BJ (cell line): ENCODE results near the gene PRSS2. TPM values are rescaled to one million over a fixed set of nuclear protein-coding genes. Genes with fewer than 3 reads are reported as not detected.

ENCODE experiments used
- CTCF ChIA-PET: fragments of 350-600 bp; formaldehyde crosslinking; extraction: SDS; loops from one replicate; lab custom pipeline; 2021; ENCODE audit warnings: antibody characterized with exemption, inconsistent platforms; lab: Yijun Ruan, JAX
- POLR2A ChIA-PET: fragments of 300-600 bp; sonication (Branson Sonifier 250); formaldehyde crosslinking; extraction: SDS; loops from one replicate; lab custom pipeline; 2021; ENCODE audit warnings: antibody characterized with exemption; lab: Charles Lee
- DNase-seq: peaks from one replicate; pipeline ENCODE4 v3.0.0-alpha.2; 2011; ENCODE audit warnings: low read depth
- H3K27me3 ChIP-seq: 2 replicates; pipeline ENCODE4 v1.6.0; 2011; ENCODE audit warnings: low read length; ENCODE audit not compliant: control insufficient read depth, insufficient read depth
- H3K36me3 ChIP-seq: 2 replicates; pipeline ENCODE4 v1.5.1; 2011; ENCODE audit warnings: low read length; ENCODE audit not compliant: control insufficient read depth, insufficient read depth
- H3K4me3 ChIP-seq: 2 replicates; pipeline ENCODE4 v1.5.1; 2011; ENCODE audit warnings: low read depth, mild to moderate bottlenecking, control low read depth, low read length
- polyA plus RNA-seq: library from polyadenylated mRNA; depleted of rRNA; stranded (reverse); fragments of >200 nt; gene quantifications from 2 replicates; pipeline ENCODE4 v1.2.3, GENCODE V29; 2011
- TF ChIP-seq, protein P1 (sequence below): IDR thresholded peaks from 2 replicates; pipeline ENCODE4 v1.5.1; 2011; ENCODE audit warnings: low read depth, mild to moderate bottlenecking, control low read depth, inconsistent platforms, low read length, moderate library complexity; ENCODE audit not compliant: insufficient read depth

The PRSS2 gene
- polyA plus RNA-seq, 1 experiment: not detected

GRCh38 chr7:142804728-142805207 lies 34.0 kb downstream of the PRSS2 start:
- H3K36me3 ChIP-seq: no peaks in the 10 kb centered on the region
- TF ChIP-seq, protein P1, sequence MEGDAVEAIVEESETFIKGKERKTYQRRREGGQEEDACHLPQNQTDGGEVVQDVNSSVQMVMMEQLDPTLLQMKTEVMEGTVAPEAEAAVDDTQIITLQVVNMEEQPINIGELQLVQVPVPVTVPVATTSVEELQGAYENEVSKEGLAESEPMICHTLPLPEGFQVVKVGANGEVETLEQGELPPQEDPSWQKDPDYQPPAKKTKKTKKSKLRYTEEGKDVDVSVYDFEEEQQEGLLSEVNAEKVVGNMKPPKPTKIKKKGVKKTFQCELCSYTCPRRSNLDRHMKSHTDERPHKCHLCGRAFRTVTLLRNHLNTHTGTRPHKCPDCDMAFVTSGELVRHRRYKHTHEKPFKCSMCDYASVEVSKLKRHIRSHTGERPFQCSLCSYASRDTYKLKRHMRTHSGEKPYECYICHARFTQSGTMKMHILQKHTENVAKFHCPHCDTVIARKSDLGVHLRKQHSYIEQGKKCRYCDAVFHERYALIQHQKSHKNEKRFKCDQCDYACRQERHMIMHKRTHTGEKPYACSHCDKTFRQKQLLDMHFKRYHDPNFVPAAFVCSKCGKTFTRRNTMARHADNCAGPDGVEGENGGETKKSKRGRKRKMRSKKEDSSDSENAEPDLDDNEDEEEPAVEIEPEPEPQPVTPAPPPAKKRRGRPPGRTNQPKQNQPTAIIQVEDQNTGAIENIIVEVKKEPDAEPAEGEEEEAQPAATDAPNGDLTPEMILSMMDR: no peak
- no peak overlapping the region for H3K4me3 ChIP-seq
- CTCF ChIA-PET: interaction anchor here (1.2 to 1.4 kb wide), 2 partner anchors 11 to 21 kb away, joined by 4 to 5 read pairs; no protein-coding TSS in a partner anchor
- DNase-seq: no peak
- POLR2A ChIA-PET: no interaction called here
- peaks cover 3% of the 10 kb centered on the region for H3K27me3 ChIP-seq

DNA sequence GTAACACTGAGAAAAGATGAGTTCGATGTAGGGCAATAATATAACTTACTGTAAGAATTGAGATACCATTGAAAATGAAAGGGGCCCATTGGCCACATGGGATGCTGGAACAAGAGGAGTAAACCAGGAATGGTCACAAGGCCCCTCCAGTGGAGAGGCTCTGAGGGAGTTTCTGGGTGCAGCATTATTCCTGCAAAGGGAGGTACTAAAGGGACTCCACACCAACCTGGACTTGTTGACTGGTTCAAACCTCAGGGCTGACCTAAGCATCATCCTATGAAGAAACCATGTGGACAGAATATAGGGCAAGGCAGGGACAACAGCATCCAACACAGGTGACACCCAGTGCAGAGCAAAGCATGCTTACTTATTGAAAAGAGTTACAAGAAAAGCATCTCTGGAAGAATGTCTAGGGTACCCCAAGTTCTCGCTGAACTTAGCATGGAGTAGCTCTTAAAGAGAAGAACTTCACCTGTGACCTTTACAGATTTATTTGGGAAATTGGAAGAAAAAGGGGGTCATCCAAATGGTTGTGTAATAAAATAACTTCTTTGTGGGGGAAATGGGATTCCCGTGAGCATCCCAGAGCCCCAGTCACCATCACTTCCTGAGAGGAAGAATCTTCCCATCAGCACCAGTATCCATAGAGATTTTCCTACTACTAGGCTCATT lies 34.7 kb downstream of the PRSS2 start:
- ChIA-PET CTCF (no interaction called here), POLR2A (no interaction called here)
- peaks cover 4% of the 10 kb centered on the region; the same call in 1 of the 2 replicates for H3K27me3 ChIP-seq
- no peak for DNase-seq
- no peak overlapping the region for H3K4me3 ChIP-seq
- H3K36me3 ChIP-seq: no peaks in the 10 kb centered on the region
- TF ChIP-seq, protein P1: no peak

DNA sequence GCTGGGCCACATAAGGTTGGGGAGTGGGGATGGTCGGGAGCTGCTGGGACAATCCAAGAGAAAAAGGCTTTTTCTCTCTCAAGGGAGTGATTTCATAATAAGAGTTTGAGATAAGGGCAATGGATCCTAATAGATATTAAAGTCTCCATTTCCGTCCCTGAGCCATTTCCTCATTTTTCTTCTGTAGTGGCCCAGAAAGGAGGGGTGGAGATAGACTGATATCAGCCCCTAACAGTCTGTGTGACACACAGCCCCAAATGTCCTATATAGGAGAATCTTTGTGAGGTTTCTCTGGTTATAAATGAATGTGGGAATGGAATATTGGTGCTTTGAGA lies 35.2 kb downstream of the PRSS2 start:
- CTCF ChIA-PET: interaction anchor here (1.1 to 4.0 kb wide), 3 partner anchors 9 to 277 kb away, joined by 3 to 19 read pairs (median 4); no protein-coding TSS in a partner anchor

GRCh38 chr7:142806957-142807356 lies 36.2 kb downstream of the PRSS2 start:
- POLR2A ChIA-PET: no interaction called here
- Histone ChIP-seq H3K27me3 (peaks cover 2% of the 10 kb centered on the region; the same call in 1 of the 2 replicates), H3K36me3 (no peaks in the 10 kb centered on the region), H3K4me3 (no peak overlapping the region)
- TF ChIP-seq, protein P1: no peak
- DNase-seq: no peak
- CTCF ChIA-PET: interaction anchor here (0.7 to 4.0 kb wide), 6 partner anchors 10 to 278 kb away, joined by 3 to 19 read pairs (median 4); no protein-coding TSS in a partner anchor

More for the DNA sequence above, 35.2 kb downstream of the PRSS2 start:
- peaks cover 4% of the 10 kb centered on the region; the same call in 1 of the 2 replicates for H3K27me3 ChIP-seq
- TF ChIP-seq, protein P1: no peak
- no peak overlapping the region for H3K4me3 ChIP-seq
- POLR2A ChIA-PET: no interaction called here
- H3K36me3 ChIP-seq: no peaks in the 10 kb centered on the region
- no peak for DNase-seq

- Histone ChIP-seq H3K4me3 (no peak overlapping the region), H3K27me3 (peaks cover 2% of the 10 kb centered on the region; the same call in 1 of the 2 replicates), H3K36me3 (no peaks in the 10 kb centered on the region)
- DNase-seq: no peak
- TF ChIP-seq, protein P1: no peak
- POLR2A ChIA-PET: no interaction called here
- CTCF ChIA-PET: interaction anchor here (0.6 to 4.0 kb wide), 9 partner anchors 11 to 1976 kb away, joined by 3 to 19 read pairs (median 5); no protein-coding TSS in a partner anchor
These were observed 37.2 kb downstream of the PRSS2 start for GRCh38 chr7:142807855-142808460.
